ENCODE data around the gene ATP6V0A1.

Gene ATP6V0A1

GRCh38 chr17:42531455-42532354, 73.0 kb downstream of the ATP6V0A1 start:
- no peak for DNase-seq (ENCODE audit: extremely low read depth, low read depth)
- peak overlapping the region; percentile 31 for H3K4me3 ChIP-seq (replicated peaks; ENCODE audit: low read depth, low read length)
- TF ChIP-seq CTCF (IDR thresholded peaks at IDR 0.05; ENCODE audit: low read depth, low read length, missing control alignments), result no peak

GRCh38 chr17:42535155-42536047, 76.7 kb downstream of the ATP6V0A1 start:
- H3K4me3 ChIP-seq (replicated peaks; ENCODE audit: low read depth, low read length), result peak overlapping the region; percentile 69
- no peak for DNase-seq (ENCODE audit: extremely low read depth, low read depth)
- TF ChIP-seq CTCF (IDR thresholded peaks at IDR 0.05; ENCODE audit: low read depth, low read length, missing control alignments), result no peak

GRCh38 chr17:42536048-42536371, 77.3 kb downstream of the ATP6V0A1 start, which contains the start of gene NAGLU:
NAGLU (plus strand) TSS chr17:42536241; CDS start chr17:42536273, 32 bp downstream.
- peak within 1 kb of the TSS; percentile 69 for H3K4me3 ChIP-seq (replicated peaks; ENCODE audit: low read depth, low read length)
- DNase-seq (ENCODE audit: extremely low read depth, low read depth), result peak; percentile 62
- no peak for TF ChIP-seq CTCF (IDR thresholded peaks at IDR 0.05; ENCODE audit: low read depth, low read length, missing control alignments)

GRCh38 chr17:42536372-42537155, 77.9 kb downstream of the ATP6V0A1 start:
- no peak for TF ChIP-seq CTCF (IDR thresholded peaks at IDR 0.05; ENCODE audit: low read depth, low read length, missing control alignments)
- peak; percentile 38 for DNase-seq (ENCODE audit: extremely low read depth, low read depth)
- H3K4me3 ChIP-seq (replicated peaks; ENCODE audit: low read depth, low read length), result peak overlapping the region; percentile 69

GRCh38 chr17:42537156-42537805, 78.6 kb downstream of the ATP6V0A1 start:
- peak overlapping the region; percentile 69 for H3K4me3 ChIP-seq (replicated peaks; ENCODE audit: low read depth, low read length)
- DNase-seq (ENCODE audit: extremely low read depth, low read depth), result no peak
- no peak for TF ChIP-seq CTCF (IDR thresholded peaks at IDR 0.05; ENCODE audit: low read depth, low read length, missing control alignments)
